ENCODE data around the gene LDAF1. TPM values are rescaled to one million over a fixed set of nuclear protein-coding genes. Genes with fewer than 3 reads are reported as not detected.

LDAF1 gene
- total and polyA plus RNA-seq, 10 of the 15 experiments (the other 5 are each of a cell fraction or from before 2014, with no cell fraction given) = 4.6 to 21.4 (median 6.6) TPM

DNA sequence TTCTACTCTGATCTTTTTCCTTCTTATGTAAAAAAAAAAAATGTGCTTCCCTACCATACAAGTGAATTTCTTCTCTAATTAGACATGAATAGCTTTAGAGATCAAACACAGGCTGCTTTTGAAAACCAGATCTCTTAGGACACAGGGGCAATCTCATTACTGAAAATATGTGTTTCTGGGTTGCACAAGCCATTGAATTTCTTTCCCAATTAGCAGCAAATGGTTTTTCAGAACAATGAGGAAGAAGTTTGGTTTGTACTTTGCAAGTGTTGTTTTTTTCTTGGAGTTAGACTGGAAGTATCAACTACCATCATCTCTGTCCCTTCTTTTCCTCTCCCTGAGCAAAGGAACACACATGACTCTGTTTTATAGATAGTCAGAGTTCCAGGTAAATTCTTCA lies 69.4 kb downstream of the LDAF1 start:
- Histone ChIP-seq H3K27me3 (replicated peaks in 1 of 2; ENCODE audit: control insufficient read depth in 2 of 2, insufficient read depth in 2 of 2, low read length in 1 of 2) (no peaks in the 10 kb centered on the region; a peak in 1 of 4 replicates), H3K27ac (ENCODE audit: control insufficient read depth, insufficient read depth) (no peak overlapping the region), H3K9me3 (replicated peaks; ENCODE audit: control insufficient read depth, insufficient read depth, low read length) (no peaks in the 10 kb centered on the region), H3K4me2 (ENCODE audit: control insufficient read depth, insufficient read depth) (no peak overlapping the region), H3K4me1 (ENCODE audit: control insufficient read depth, insufficient read depth, low read length) (no peaks in the 10 kb centered on the region), H4K20me1 (ENCODE audit: control insufficient read depth, insufficient read depth) (no peaks in the 10 kb centered on the region), H3K79me2 (ENCODE audit: control insufficient read depth, insufficient read depth, low read length) (no peaks in the 10 kb centered on the region), H3K36me3 (ENCODE audit: control insufficient read depth in 2 of 2, insufficient read depth in 2 of 2, low read length in 1 of 2) (no peaks in the 10 kb centered on the region), H2AFZ (ENCODE audit: control insufficient read depth, low read depth, low read length) (no peak overlapping the region), H3K9ac (ENCODE audit: control insufficient read depth, insufficient read depth, low read length) (no peak overlapping the region), H3K4me3 (no peak overlapping the region)
- no peak for FAIRE-seq
- no peak for DNase-seq (ENCODE audit: low read depth, low spot score)
- CTCF ChIA-PET = interaction anchor here (0.6 kb wide), 1 partner anchor 45 kb away, joined by 3 read pairs; no protein-coding TSS in a partner anchor
- in situ Hi-C loops (cut with MboI) = no loop called here
- intact Hi-C loops (cut with micrococcal nuclease; ENCODE audit: unreplicated experiment) = no loop called here
- SMC1A ChIA-PET (ENCODE audit: uncharacterized antibody, unreplicated experiment) = no interaction called here
- no peak for ATAC-seq
- RAD21 ChIA-PET (ENCODE audit: unreplicated experiment) = no interaction called here
- no TSS peak for BruUV-seq (replicated peaks)
- TF ChIP-seq KLF5 (IDR thresholded peaks at IDR 0.05; ENCODE audit: partially characterized antibody) (no peak), SKIL (IDR thresholded peaks at IDR 0.05; ENCODE audit: low read depth, poor library complexity, severe bottlenecking) (no peak), HSF1 (IDR thresholded peaks at IDR 0.05; ENCODE audit: low read depth, low read length) (no peak), NR2F1 (conservative IDR thresholded peaks at IDR 0.05) (no peak), STAT3 (IDR thresholded peaks at IDR 0.05; ENCODE audit: low read depth, low read length) (no peak), MYC (IDR thresholded peaks at IDR 0.05; ENCODE audit: insufficient read depth, insufficient read length, insufficient replicate concordance, low read length, severe bottlenecking) (no peak), KDM1A (IDR thresholded peaks at IDR 0.05; ENCODE audit: borderline replicate concordance) (no peak), RAD21 (IDR thresholded peaks at IDR 0.05; ENCODE audit: insufficient read depth, low read depth, low read length) (no peak), EZH2 (IDR thresholded peaks at IDR 0.05; ENCODE audit: borderline replicate concordance, control insufficient read depth, low read depth, low read length) (no peak), MTA3 (IDR thresholded peaks at IDR 0.05; ENCODE audit: borderline replicate concordance, low read length) (no peak), RUNX3 (IDR thresholded peaks at IDR 0.05; ENCODE audit: low read length) (no peak)
- TF ChIP-seq, protein P1, sequence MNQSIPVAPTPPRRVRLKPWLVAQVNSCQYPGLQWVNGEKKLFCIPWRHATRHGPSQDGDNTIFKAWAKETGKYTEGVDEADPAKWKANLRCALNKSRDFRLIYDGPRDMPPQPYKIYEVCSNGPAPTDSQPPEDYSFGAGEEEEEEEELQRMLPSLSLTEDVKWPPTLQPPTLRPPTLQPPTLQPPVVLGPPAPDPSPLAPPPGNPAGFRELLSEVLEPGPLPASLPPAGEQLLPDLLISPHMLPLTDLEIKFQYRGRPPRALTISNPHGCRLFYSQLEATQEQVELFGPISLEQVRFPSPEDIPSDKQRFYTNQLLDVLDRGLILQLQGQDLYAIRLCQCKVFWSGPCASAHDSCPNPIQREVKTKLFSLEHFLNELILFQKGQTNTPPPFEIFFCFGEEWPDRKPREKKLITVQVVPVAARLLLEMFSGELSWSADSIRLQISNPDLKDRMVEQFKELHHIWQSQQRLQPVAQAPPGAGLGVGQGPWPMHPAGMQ (IDR thresholded peaks at IDR 0.05; ENCODE audit: borderline replicate concordance) = no peak
- POLR2A ChIA-PET = no interaction called here
